ENCODE results near the gene LYRM4. TPM values are rescaled to one million over a fixed set of nuclear protein-coding genes. Genes with fewer than 3 reads are reported as not detected.

Gene LYRM4
- total RNA-seq, 4 donors from 2014 or later: 8.4 to 20.1 (median 12.2) TPM

DNA sequence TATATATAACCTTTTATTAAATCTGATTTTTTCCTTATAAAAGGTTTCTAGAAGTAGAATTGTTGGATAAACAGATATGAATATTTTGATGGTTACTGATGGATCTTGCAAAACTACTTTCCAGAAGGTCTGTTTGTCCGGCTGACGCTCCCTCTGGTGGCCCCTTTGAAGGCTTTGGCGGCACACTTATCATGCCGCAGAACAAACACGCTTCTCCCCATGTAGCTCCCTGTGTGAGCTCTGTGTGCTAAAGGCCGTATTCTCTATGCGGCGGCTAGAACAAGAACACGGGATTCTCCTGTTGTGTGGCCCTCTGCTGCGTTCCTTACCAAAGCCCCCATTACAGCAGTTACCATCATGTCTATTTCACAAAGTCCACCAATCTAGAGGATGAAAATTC lies 145.6 kb downstream of the LYRM4 start:
- ATAC-seq (no peak), DNase-seq (no peak)
- no peaks in the 10 kb centered on the region for H3K36me3 ChIP-seq
- no peak overlapping the region for H3K4me3 ChIP-seq
- no peaks in the 10 kb centered on the region for H3K27me3 ChIP-seq
- H3K9me3 ChIP-seq: no peaks in the 10 kb centered on the region
- no peak overlapping the region for H3K27ac ChIP-seq
- no peaks in the 10 kb centered on the region for H3K4me1 ChIP-seq
- in situ Hi-C loops (cut with MboI; ENCODE audit: low sequenced_read_pairs in 4 of 4): no loop called here
- intact Hi-C loops (cut with DNase I; ENCODE audit: low total_unique reads): no loop called here
- TF ChIP-seq POLR2A (IDR thresholded peaks at IDR 0.05): no peak
- TF ChIP-seq, protein P1, sequence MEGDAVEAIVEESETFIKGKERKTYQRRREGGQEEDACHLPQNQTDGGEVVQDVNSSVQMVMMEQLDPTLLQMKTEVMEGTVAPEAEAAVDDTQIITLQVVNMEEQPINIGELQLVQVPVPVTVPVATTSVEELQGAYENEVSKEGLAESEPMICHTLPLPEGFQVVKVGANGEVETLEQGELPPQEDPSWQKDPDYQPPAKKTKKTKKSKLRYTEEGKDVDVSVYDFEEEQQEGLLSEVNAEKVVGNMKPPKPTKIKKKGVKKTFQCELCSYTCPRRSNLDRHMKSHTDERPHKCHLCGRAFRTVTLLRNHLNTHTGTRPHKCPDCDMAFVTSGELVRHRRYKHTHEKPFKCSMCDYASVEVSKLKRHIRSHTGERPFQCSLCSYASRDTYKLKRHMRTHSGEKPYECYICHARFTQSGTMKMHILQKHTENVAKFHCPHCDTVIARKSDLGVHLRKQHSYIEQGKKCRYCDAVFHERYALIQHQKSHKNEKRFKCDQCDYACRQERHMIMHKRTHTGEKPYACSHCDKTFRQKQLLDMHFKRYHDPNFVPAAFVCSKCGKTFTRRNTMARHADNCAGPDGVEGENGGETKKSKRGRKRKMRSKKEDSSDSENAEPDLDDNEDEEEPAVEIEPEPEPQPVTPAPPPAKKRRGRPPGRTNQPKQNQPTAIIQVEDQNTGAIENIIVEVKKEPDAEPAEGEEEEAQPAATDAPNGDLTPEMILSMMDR (IDR thresholded peaks at IDR 0.05 in 4 of 5, conservative IDR thresholded peaks at IDR 0.05 in 1 of 5): peak in 1 of 5 experiments; percentile 18

DNA sequence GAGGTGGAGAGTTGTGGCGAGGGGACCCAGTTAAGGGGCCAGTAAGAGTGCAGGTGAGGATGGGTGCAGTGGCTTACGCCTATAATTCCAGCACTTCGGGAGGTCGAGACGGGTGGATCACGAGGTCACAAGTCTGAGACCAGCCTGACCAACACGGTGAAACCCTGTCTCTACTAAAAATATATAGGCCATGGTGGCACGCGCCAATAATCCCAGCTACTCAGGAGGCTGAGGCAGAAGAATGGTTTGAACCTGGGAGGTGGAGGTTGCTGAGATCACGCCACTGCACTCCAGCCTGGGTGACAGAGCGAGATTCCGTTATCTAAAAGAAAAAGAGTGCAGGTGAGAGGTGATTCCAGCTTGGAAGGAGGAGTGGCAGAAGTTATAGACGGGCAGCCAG lies 147.7 kb downstream of the LYRM4 start:
- Histone ChIP-seq H3K27ac (no peak overlapping the region), H3K27me3 (no peaks in the 10 kb centered on the region), H3K9me3 (no peaks in the 10 kb centered on the region), H3K36me3 (no peaks in the 10 kb centered on the region), H3K4me3 (no peak overlapping the region), H3K4me1 (peaks cover 0 to 7% of the 10 kb centered on the region in 2 donors)
- in situ Hi-C loops (cut with MboI; ENCODE audit: low sequenced_read_pairs in 4 of 4): no loop called here
- TF ChIP-seq, protein P1 (IDR thresholded peaks at IDR 0.05 in 4 of 5, conservative IDR thresholded peaks at IDR 0.05 in 1 of 5): no peak
- no peak for TF ChIP-seq POLR2A (IDR thresholded peaks at IDR 0.05)
- DNase-seq: no peak
- ATAC-seq: no peak
- intact Hi-C loops (cut with DNase I; ENCODE audit: low total_unique reads): no loop called here

DNA sequence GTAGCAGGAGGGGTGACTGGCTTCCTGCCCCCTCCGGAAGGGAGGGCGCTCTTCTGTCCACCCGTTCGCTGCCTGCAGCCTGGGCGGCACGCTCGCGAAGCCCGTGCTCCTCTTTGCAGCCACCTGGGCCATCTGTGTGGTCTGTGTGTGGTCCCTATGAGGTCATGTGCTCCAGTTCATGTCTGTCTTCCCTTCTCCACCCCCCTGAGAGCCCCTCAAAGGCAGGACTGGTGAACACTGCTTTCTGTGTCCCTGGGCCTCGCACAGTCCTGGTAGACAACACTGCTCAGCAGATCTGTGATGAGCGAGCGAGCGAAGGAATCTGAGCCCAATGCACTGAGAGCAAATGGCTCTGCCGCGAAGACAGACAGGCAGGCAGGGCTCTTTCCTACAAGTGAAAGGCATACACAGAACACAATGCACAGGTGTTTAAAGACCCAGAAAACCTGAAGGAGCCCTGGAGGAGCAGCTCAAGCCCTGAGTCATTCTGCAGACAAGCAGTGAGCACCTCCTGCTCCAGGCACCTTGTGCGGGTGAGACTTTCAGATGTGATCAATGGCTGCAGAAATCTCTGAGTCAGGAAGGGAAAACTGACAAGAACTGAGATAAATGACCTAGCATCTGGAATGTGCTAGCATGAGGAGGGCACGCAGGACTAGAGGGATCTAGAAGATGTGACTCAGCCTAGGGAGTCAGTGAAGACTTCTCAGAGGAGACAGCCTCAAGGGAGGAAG lies 148.5 kb downstream of the LYRM4 start:
- Histone ChIP-seq H3K36me3 (no peaks in the 10 kb centered on the region), H3K4me3 (no peak overlapping the region), H3K9me3 (no peaks in the 10 kb centered on the region), H3K4me1 (peaks cover 5 to 14% of the 10 kb centered on the region in 2 donors), H3K27ac (no peak overlapping the region), H3K27me3 (no peaks in the 10 kb centered on the region)
- TF ChIP-seq POLR2A (IDR thresholded peaks at IDR 0.05): no peak
- TF ChIP-seq, protein P1 (IDR thresholded peaks at IDR 0.05 in 4 of 5, conservative IDR thresholded peaks at IDR 0.05 in 1 of 5): no peak
- intact Hi-C loops (cut with DNase I; ENCODE audit: low total_unique reads) (no loop called here), in situ Hi-C loops (cut with MboI; ENCODE audit: low sequenced_read_pairs in 4 of 4) (no loop called here)
- ATAC-seq (no peak), DNase-seq (no peak)

DNA sequence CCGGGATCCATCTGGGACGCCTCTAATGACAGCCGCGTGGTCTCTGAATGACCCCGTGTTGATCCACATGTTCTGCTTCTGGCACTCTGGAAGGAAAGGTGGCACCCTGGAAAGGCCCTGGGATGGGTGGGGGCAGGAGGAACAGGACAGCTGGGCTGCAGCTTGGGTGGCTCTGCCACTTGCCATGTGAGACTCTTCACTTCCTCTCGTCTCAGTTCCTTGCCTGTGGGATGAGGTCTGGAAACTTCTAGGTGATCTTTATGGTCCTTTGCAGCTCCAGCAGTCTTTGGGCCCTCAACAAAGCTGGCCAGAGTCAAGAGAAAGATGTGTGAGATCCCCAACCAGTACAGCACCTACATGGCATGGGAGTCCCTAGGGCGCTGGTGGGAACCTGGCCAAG lies 149.1 kb downstream of the LYRM4 start:
- Histone ChIP-seq H3K4me1 (peaks cover 6 to 20% of the 10 kb centered on the region in 2 donors), H3K9me3 (no peaks in the 10 kb centered on the region), H3K4me3 (no peak overlapping the region), H3K27ac (no peak overlapping the region), H3K27me3 (no peaks in the 10 kb centered on the region), H3K36me3 (no peaks in the 10 kb centered on the region)
- in situ Hi-C loops (cut with MboI; ENCODE audit: low sequenced_read_pairs in 4 of 4): no loop called here
- DNase-seq (no peak), ATAC-seq (no peak)
- intact Hi-C loops (cut with DNase I; ENCODE audit: low total_unique reads): no loop called here
- TF ChIP-seq POLR2A (IDR thresholded peaks at IDR 0.05): no peak
- TF ChIP-seq, protein P1 (IDR thresholded peaks at IDR 0.05 in 4 of 5, conservative IDR thresholded peaks at IDR 0.05 in 1 of 5): no peak

All from gastrocnemius medialis (tissue), 4 donors.